ENCODE results near the gene TTLL6.

GRCh38 chr17:48795444-48796162 is 21.4 kb downstream of the TTLL6 start:
- TF ChIP-seq, protein P1, sequence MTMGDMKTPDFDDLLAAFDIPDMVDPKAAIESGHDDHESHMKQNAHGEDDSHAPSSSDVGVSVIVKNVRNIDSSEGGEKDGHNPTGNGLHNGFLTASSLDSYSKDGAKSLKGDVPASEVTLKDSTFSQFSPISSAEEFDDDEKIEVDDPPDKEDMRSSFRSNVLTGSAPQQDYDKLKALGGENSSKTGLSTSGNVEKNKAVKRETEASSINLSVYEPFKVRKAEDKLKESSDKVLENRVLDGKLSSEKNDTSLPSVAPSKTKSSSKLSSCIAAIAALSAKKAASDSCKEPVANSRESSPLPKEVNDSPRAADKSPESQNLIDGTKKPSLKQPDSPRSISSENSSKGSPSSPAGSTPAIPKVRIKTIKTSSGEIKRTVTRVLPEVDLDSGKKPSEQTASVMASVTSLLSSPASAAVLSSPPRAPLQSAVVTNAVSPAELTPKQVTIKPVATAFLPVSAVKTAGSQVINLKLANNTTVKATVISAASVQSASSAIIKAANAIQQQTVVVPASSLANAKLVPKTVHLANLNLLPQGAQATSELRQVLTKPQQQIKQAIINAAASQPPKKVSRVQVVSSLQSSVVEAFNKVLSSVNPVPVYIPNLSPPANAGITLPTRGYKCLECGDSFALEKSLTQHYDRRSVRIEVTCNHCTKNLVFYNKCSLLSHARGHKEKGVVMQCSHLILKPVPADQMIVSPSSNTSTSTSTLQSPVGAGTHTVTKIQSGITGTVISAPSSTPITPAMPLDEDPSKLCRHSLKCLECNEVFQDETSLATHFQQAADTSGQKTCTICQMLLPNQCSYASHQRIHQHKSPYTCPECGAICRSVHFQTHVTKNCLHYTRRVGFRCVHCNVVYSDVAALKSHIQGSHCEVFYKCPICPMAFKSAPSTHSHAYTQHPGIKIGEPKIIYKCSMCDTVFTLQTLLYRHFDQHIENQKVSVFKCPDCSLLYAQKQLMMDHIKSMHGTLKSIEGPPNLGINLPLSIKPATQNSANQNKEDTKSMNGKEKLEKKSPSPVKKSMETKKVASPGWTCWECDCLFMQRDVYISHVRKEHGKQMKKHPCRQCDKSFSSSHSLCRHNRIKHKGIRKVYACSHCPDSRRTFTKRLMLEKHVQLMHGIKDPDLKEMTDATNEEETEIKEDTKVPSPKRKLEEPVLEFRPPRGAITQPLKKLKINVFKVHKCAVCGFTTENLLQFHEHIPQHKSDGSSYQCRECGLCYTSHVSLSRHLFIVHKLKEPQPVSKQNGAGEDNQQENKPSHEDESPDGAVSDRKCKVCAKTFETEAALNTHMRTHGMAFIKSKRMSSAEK (CRISPR knock-in tag; IDR thresholded peaks at IDR 0.05; ENCODE audit: borderline replicate concordance): no peak
- TF ChIP-seq CTCF (IDR thresholded peaks at IDR 0.05) (no peak), IRF1 (CRISPR knock-in tag; IDR thresholded peaks at IDR 0.05) (no peak), NFYB (CRISPR knock-in tag; conservative IDR thresholded peaks at IDR 0.05; ENCODE audit: low read depth) (no peak), STAT6 (CRISPR knock-in tag; conservative IDR thresholded peaks at IDR 0.05; ENCODE audit: low read depth) (no peak), MXD4 (CRISPR knock-in tag; IDR thresholded peaks at IDR 0.05; ENCODE audit: borderline replicate concordance) (no peak), NR3C1 (CRISPR knock-in tag; conservative IDR thresholded peaks at IDR 0.05; ENCODE audit: low read depth) (no peak), TP53 (CRISPR knock-in tag; IDR thresholded peaks at IDR 0.05) (no peak)
- TF ChIP-seq, protein P2, sequence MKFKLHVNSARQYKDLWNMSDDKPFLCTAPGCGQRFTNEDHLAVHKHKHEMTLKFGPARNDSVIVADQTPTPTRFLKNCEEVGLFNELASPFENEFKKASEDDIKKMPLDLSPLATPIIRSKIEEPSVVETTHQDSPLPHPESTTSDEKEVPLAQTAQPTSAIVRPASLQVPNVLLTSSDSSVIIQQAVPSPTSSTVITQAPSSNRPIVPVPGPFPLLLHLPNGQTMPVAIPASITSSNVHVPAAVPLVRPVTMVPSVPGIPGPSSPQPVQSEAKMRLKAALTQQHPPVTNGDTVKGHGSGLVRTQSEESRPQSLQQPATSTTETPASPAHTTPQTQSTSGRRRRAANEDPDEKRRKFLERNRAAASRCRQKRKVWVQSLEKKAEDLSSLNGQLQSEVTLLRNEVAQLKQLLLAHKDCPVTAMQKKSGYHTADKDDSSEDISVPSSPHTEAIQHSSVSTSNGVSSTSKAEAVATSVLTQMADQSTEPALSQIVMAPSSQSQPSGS (CRISPR knock-in tag; IDR thresholded peaks at IDR 0.05; ENCODE audit: borderline replicate concordance, low read depth): no peak
- TF ChIP-seq, protein P3, sequence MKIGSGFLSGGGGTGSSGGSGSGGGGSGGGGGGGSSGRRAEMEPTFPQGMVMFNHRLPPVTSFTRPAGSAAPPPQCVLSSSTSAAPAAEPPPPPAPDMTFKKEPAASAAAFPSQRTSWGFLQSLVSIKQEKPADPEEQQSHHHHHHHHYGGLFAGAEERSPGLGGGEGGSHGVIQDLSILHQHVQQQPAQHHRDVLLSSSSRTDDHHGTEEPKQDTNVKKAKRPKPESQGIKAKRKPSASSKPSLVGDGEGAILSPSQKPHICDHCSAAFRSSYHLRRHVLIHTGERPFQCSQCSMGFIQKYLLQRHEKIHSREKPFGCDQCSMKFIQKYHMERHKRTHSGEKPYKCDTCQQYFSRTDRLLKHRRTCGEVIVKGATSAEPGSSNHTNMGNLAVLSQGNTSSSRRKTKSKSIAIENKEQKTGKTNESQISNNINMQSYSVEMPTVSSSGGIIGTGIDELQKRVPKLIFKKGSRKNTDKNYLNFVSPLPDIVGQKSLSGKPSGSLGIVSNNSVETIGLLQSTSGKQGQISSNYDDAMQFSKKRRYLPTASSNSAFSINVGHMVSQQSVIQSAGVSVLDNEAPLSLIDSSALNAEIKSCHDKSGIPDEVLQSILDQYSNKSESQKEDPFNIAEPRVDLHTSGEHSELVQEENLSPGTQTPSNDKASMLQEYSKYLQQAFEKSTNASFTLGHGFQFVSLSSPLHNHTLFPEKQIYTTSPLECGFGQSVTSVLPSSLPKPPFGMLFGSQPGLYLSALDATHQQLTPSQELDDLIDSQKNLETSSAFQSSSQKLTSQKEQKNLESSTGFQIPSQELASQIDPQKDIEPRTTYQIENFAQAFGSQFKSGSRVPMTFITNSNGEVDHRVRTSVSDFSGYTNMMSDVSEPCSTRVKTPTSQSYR (CRISPR knock-in tag; IDR thresholded peaks at IDR 0.05): no peak
- TF ChIP-seq, protein P4, sequence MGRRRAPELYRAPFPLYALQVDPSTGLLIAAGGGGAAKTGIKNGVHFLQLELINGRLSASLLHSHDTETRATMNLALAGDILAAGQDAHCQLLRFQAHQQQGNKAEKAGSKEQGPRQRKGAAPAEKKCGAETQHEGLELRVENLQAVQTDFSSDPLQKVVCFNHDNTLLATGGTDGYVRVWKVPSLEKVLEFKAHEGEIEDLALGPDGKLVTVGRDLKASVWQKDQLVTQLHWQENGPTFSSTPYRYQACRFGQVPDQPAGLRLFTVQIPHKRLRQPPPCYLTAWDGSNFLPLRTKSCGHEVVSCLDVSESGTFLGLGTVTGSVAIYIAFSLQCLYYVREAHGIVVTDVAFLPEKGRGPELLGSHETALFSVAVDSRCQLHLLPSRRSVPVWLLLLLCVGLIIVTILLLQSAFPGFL (CRISPR knock-in tag; IDR thresholded peaks at IDR 0.05; ENCODE audit: borderline replicate concordance): no peak
- TF ChIP-seq, protein P5, sequence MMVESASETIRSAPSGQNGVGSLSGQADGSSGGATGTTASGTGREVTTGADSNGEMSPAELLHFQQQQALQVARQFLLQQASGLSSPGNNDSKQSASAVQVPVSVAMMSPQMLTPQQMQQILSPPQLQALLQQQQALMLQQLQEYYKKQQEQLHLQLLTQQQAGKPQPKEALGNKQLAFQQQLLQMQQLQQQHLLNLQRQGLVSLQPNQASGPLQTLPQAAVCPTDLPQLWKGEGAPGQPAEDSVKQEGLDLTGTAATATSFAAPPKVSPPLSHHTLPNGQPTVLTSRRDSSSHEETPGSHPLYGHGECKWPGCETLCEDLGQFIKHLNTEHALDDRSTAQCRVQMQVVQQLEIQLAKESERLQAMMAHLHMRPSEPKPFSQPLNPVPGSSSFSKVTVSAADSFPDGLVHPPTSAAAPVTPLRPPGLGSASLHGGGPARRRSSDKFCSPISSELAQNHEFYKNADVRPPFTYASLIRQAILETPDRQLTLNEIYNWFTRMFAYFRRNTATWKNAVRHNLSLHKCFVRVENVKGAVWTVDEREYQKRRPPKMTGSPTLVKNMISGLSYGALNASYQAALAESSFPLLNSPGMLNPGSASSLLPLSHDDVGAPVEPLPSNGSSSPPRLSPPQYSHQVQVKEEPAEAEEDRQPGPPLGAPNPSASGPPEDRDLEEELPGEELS (CRISPR knock-in tag; IDR thresholded peaks at IDR 0.05): no peak

All from WTC11 (cell line).